Erythroblast (primary cell): Measurements from ENCODE around the gene STIM2.

ENCODE experiments used
- GATA1 ChIP-seq: IDR thresholded peaks from 2 replicates; pipeline ENCODE4 v1.6.1; 2011; ENCODE audit warnings: low read depth, mild to moderate bottlenecking, control low read depth, low read length, moderate library complexity
- POLR2A ChIP-seq: IDR thresholded peaks from 2 replicates; pipeline ENCODE4 v1.6.1; 2011; ENCODE audit warnings: mild to moderate bottlenecking, low read length

GRCh38 chr4:26947318-26947717 is 86.7 kb downstream of the STIM2 start:
- TF ChIP-seq POLR2A: no peak
- TF ChIP-seq GATA1: no peak
